Neuronal stem cell (in vitro differentiated cells): ENCODE data around the gene MYL6B.
A peak's percentile ranks its signal among the peaks of the same experiment; 100 is the strongest.

Experiments
- DNase-seq: peaks from one replicate; pipeline ENCODE4 v3.0.0-alpha.2; 2013; ENCODE audit warnings: low spot score
- H2AFZ ChIP-seq: one replicate; pipeline ENCODE4 v1.6.1; 2013; ENCODE audit warnings: mild to moderate bottlenecking, low read length, inconsistent platforms
- H2AK5ac ChIP-seq: 2 replicates; pipeline ENCODE4 v1.6.1; 2013; ENCODE audit warnings: low read depth, mild to moderate bottlenecking, inconsistent platforms, low read length, moderate library complexity, mixed read lengths
- H2BK120ac ChIP-seq: 2 replicates; pipeline ENCODE4 v1.6.1; 2013; ENCODE audit warnings: low read depth, mild to moderate bottlenecking, inconsistent platforms, low read length, moderate library complexity, mixed read lengths
- H2BK12ac ChIP-seq: one replicate; pipeline ENCODE4 v1.6.1; 2013; ENCODE audit warnings: low read length, inconsistent platforms
- H2BK15ac ChIP-seq: 2 replicates; pipeline ENCODE4 v1.6.1; 2013; ENCODE audit warnings: mild to moderate bottlenecking, low read length, inconsistent platforms, mixed read lengths
- H2BK5ac ChIP-seq: one replicate; pipeline ENCODE4 v1.6.1; 2013; ENCODE audit warnings: inconsistent platforms, mild to moderate bottlenecking, low read length, moderate library complexity
- H3K14ac ChIP-seq: one replicate; pipeline ENCODE4 v1.6.1; 2013; ENCODE audit warnings: low read length, inconsistent platforms
- H3K18ac ChIP-seq: 2 replicates; pipeline ENCODE4 v1.6.1; 2013; ENCODE audit warnings: low read length, inconsistent platforms
- H3K23ac ChIP-seq: 2 replicates; pipeline ENCODE4 v1.6.1; 2013; ENCODE audit warnings: low read depth, mild to moderate bottlenecking, mixed read lengths, low read length, inconsistent platforms; ENCODE audit not compliant: poor library complexity
- H3K27ac ChIP-seq: replicated peaks from 3 replicates; pipeline ENCODE4 v1.5.1; 2013; ENCODE audit warnings: low read length, inconsistent platforms
- H3K27me3 ChIP-seq, 3 experiments: 2 replicates each; pipeline ENCODE4 v1.6.1; 2013; ENCODE audit warnings: low read length in 3 of 3, mild to moderate bottlenecking in 2 of 3, inconsistent platforms in 1 of 3, low read depth in 1 of 3, mixed read lengths in 1 of 3, moderate library complexity in 1 of 3; ENCODE audit not compliant: control insufficient read depth in 3 of 3, insufficient read depth in 3 of 3
- H3K36me3 ChIP-seq, 2 donors: replicated peaks in 1 of 2; 2 replicates each; pipeline ENCODE4 v1.6.1; 2013; ENCODE audit warnings: low read length in 2 of 2; ENCODE audit not compliant: control insufficient read depth in 2 of 2, insufficient read depth in 2 of 2
- H3K4ac ChIP-seq: 2 replicates; pipeline ENCODE4 v1.6.1; 2013; ENCODE audit warnings: inconsistent platforms, mild to moderate bottlenecking, low read length, moderate library complexity
- H3K4me1 ChIP-seq, 2 donors: 1 replicate in 1 of 2; 2 replicates in 1 of 2; pipeline ENCODE4 v1.6.1; 2013; ENCODE audit warnings: low read length in 2 of 2, low read depth in 1 of 2; ENCODE audit not compliant: control insufficient read depth in 2 of 2, insufficient read depth in 1 of 2
- H3K4me2 ChIP-seq: one replicate; pipeline ENCODE4 v1.6.1; 2013; ENCODE audit warnings: mild to moderate bottlenecking, low read length, inconsistent platforms; ENCODE audit not compliant: insufficient read depth, poor library complexity, severe bottlenecking
- H3K4me3 ChIP-seq, 2 donors: 2 replicates each; pipeline ENCODE4 v1.5.1; 2013; ENCODE audit warnings: low read length in 2 of 2, mild to moderate bottlenecking in 2 of 2, inconsistent platforms in 1 of 2, moderate library complexity in 1 of 2
- H3K79me1 ChIP-seq: one replicate; pipeline ENCODE4 v1.6.1; 2013; ENCODE audit warnings: low read depth, mild to moderate bottlenecking, inconsistent platforms, low read length, moderate library complexity
- H3K9ac ChIP-seq: one replicate; pipeline ENCODE4 v1.6.1; 2013; ENCODE audit warnings: mild to moderate bottlenecking, low read depth, low read length, inconsistent platforms; ENCODE audit not compliant: poor library complexity
- H3K9me3 ChIP-seq, 2 donors: replicated peaks in 1 of 2; 2 replicates each; pipeline versions ENCODE3 to v1.6.1; 2013; ENCODE audit warnings: low read length in 2 of 2, mild to moderate bottlenecking in 2 of 2, inconsistent platforms in 1 of 2, low read depth in 1 of 2, mixed read lengths in 1 of 2, moderate library complexity in 1 of 2; ENCODE audit not compliant: control insufficient read depth in 2 of 2, insufficient read depth in 1 of 2
- H4K8ac ChIP-seq: one replicate; pipeline ENCODE4 v1.6.1; 2013; ENCODE audit warnings: low read depth, mild to moderate bottlenecking, inconsistent platforms, low read length, moderate library complexity
- H4K91ac ChIP-seq: one replicate; pipeline ENCODE4 v1.6.1; 2013; ENCODE audit warnings: low read length, low read depth, mild to moderate bottlenecking, inconsistent platforms; ENCODE audit not compliant: poor library complexity
- WGBS, 2 donors: extraction: QIAGEN DNeasy Blood & Tissue Kit; methylation state at CpG; one replicate each; pipeline ENCODE4 v1.1.7; 2013; ENCODE audit warnings: missing lambda C conversion rate in 2 of 2, mixed read lengths in 1 of 2; ENCODE audit not compliant: insufficient read length in 2 of 2, insufficient replicate concordance in 1 of 2; ENCODE audit errors: extremely low coverage in 2 of 2; 5-methylcytosine and 5-hydroxymethylcytosine counted together

The MYL6B gene

GRCh38 chr12:56189918-56190694 lies 37.7 kb downstream of the MYL6B start:
- Histone ChIP-seq H3K27ac (peak overlapping the region; percentile 72), H3K4me1 (peaks cover 7 to 9% of the 10 kb centered on the region in 2 donors), H3K4ac (peak overlapping the region; percentile 78), H3K4me3 (peak overlapping the region; percentile 76 to 87), H3K79me1 (no peaks in the 10 kb centered on the region), H3K4me2 (peak overlapping the region; percentile 64), H2BK12ac (no peak overlapping the region), H3K23ac (peak overlapping the region; percentile 57), H2AFZ (peak overlapping the region; percentile 90), H4K8ac (no peak overlapping the region), H2BK5ac (peak overlapping the region; percentile 96), H3K36me3 (peaks cover 10 to 27% of the 10 kb centered on the region in 2 donors), H4K91ac (no peak overlapping the region), H2BK120ac (no peak overlapping the region), H3K9me3 (no peaks in the 10 kb centered on the region), H3K18ac (peak overlapping the region; percentile 97), H2BK15ac (peak overlapping the region; percentile 56), H3K27me3 (no peaks in the 10 kb centered on the region), H3K9ac (peak overlapping the region; percentile 97), H2AK5ac (no peak overlapping the region), H3K14ac (no peak overlapping the region)
- peak; percentile 93 for DNase-seq
- no CpG with 5 or more reads among the region's 42 CpGs for WGBS, 2 donors

GRCh38 chr12:56190695-56191155 lies 38.3 kb downstream of the MYL6B start:
- peak; percentile 15 for DNase-seq
- Histone ChIP-seq H4K91ac (no peak overlapping the region), H3K14ac (no peak overlapping the region), H3K27ac (no peak overlapping the region), H3K4ac (no peak overlapping the region), H2BK120ac (no peak overlapping the region), H3K9me3 (no peaks in the 10 kb centered on the region), H2BK12ac (no peak overlapping the region), H3K9ac (no peak overlapping the region), H2AK5ac (no peak overlapping the region), H3K27me3 (no peaks in the 10 kb centered on the region), H3K23ac (no peak overlapping the region), H3K4me2 (no peak overlapping the region), H3K4me3 (peak overlapping the region; percentile 58 to 76), H3K79me1 (no peaks in the 10 kb centered on the region), H2AFZ (peak overlapping the region; percentile 90), H4K8ac (no peak overlapping the region), H3K18ac (no peak overlapping the region), H2BK5ac (no peak overlapping the region), H2BK15ac (no peak overlapping the region), H3K4me1 (peaks cover 7 to 9% of the 10 kb centered on the region in 2 donors), H3K36me3 (peaks cover 8 to 22% of the 10 kb centered on the region in 2 donors)
- WGBS, 2 donors, result no CpG with 5 or more reads among the region's 9 CpGs

GRCh38 chr12:56192582-56192981 lies 40.2 kb downstream of the MYL6B start:
- Histone ChIP-seq H2AK5ac (no peak overlapping the region), H3K79me1 (no peaks in the 10 kb centered on the region), H2BK5ac (no peak overlapping the region), H3K9me3 (no peaks in the 10 kb centered on the region), H3K23ac (no peak overlapping the region), H3K9ac (no peak overlapping the region), H3K4me3 (no peak overlapping the region), H2AFZ (peak overlapping the region; percentile 30), H3K36me3 (peaks cover 0 to 5% of the 10 kb centered on the region in 2 donors), H3K4me1 (peaks cover 6 to 9% of the 10 kb centered on the region in 2 donors), H4K91ac (no peak overlapping the region), H4K8ac (no peak overlapping the region), H3K14ac (no peak overlapping the region), H2BK120ac (no peak overlapping the region), H3K27ac (no peak overlapping the region), H3K4ac (no peak overlapping the region), H3K4me2 (no peak overlapping the region), H3K27me3 (no peaks in the 10 kb centered on the region), H2BK15ac (no peak overlapping the region), H3K18ac (no peak overlapping the region), H2BK12ac (no peak overlapping the region)
- DNase-seq, result no peak

GRCh38 chr12:56193025-56193578 lies 40.7 kb downstream of the MYL6B start:
- Histone ChIP-seq H2AK5ac (no peak overlapping the region), H2AFZ (peak overlapping the region; percentile 74), H2BK15ac (no peak overlapping the region), H3K27ac (no peak overlapping the region), H3K4ac (no peak overlapping the region), H2BK5ac (no peak overlapping the region), H2BK120ac (no peak overlapping the region), H3K4me2 (no peak overlapping the region), H2BK12ac (no peak overlapping the region), H3K79me1 (no peaks in the 10 kb centered on the region), H3K9ac (no peak overlapping the region), H4K91ac (no peak overlapping the region), H3K27me3 (no peaks in the 10 kb centered on the region), H4K8ac (no peak overlapping the region), H3K18ac (no peak overlapping the region), H3K4me3 (no peak overlapping the region), H3K36me3 (peaks cover 0 to under 1% of the 10 kb centered on the region in 2 donors), H3K14ac (no peak overlapping the region), H3K9me3 (no peaks in the 10 kb centered on the region), H3K23ac (no peak overlapping the region), H3K4me1 (peaks cover under 1 to 4% of the 10 kb centered on the region in 2 donors)
- DNase-seq, result peak; percentile 65
- no CpG with 5 or more reads among the region's 1 CpG for WGBS, 2 donors
